SK-N-SH (cell line): ENCODE measurements around the gene GPR137. TPM values are rescaled to one million over a fixed set of nuclear protein-coding genes. Genes with fewer than 3 reads are reported as not detected.
A peak's percentile ranks its signal among the peaks of the same experiment; 100 is the strongest.

Source experiments
- CTCF ChIA-PET: fragments of 300-600, 350-600 bp; formaldehyde crosslinking; extraction: SDS; loops from one replicate; lab custom pipeline; 2021; lab: Yijun Ruan, JAX
- POLR2A ChIA-PET: fragments of 350-600 bp; sonication (Branson Sonifier 250); formaldehyde crosslinking; extraction: SDS; loops from one replicate; lab custom pipeline; 2020; ENCODE audit warnings: antibody characterized with exemption, inconsistent platforms; lab: Yijun Ruan, JAX
- DNase-seq: peaks from one replicate; pipeline ENCODE4 v3.0.0; 2012
- H2AFZ ChIP-seq: fragments of 200-600 bp; sonication (generic); 2 replicates; pipeline ENCODE4 v1.8.1; 2016; ENCODE audit warnings: antibody characterized with exemption, mild to moderate bottlenecking, low read depth
- H3F3A ChIP-seq: fragments of 200-600 bp; sonication (generic); replicated peaks from 2 replicates; pipeline ENCODE3; 2016; ENCODE audit warnings: antibody characterized with exemption, mild to moderate bottlenecking; ENCODE audit not compliant: insufficient read depth
- H3K27ac ChIP-seq, 2 experiments: fragments of 200-500 bp in 1 of 2; fragments of 200-600 bp in 1 of 2; sonication (Bioruptor generic) in 1 of 2; sonication (generic), shearing (Covaris generic) in 1 of 2; 2 replicates each; pipeline versions ENCODE4 v1.5.1 to v1.6.1; 2014 to 2016; ENCODE audit warnings: low read depth in 2 of 2, inconsistent platforms in 1 of 2, low read length in 1 of 2, mild to moderate bottlenecking in 1 of 2, mixed read lengths in 1 of 2
- H3K27me3 ChIP-seq: fragments of 200-600 bp; sonication (generic), shearing (Covaris generic); 2 replicates; pipeline ENCODE4 v1.6.1; 2016; ENCODE audit warnings: mixed run types; ENCODE audit not compliant: insufficient read depth
- H3K36me3 ChIP-seq, 2 experiments: fragments of 200-500 bp in 1 of 2; fragments of 200-600 bp in 1 of 2; sonication (Bioruptor generic) in 1 of 2; sonication (generic) in 1 of 2; replicated peaks in 1 of 2; 2 replicates each; pipeline versions ENCODE3 to v1.5.1; 2014 to 2016; ENCODE audit warnings: low read length in 1 of 2, mild to moderate bottlenecking in 1 of 2; ENCODE audit not compliant: insufficient read depth in 2 of 2, control insufficient read depth in 1 of 2
- H3K4me1 ChIP-seq, 2 experiments: fragments of 200-500 bp in 1 of 2; fragments of 200-600 bp in 1 of 2; sonication (Bioruptor generic) in 1 of 2; sonication (generic), shearing (Covaris generic) in 1 of 2; 2 replicates each; pipeline versions ENCODE4 v1.5.1 to v1.6.1; 2014 to 2016; ENCODE audit warnings: low read depth in 1 of 2, low read length in 1 of 2, mixed run types in 1 of 2; ENCODE audit not compliant: insufficient read depth in 2 of 2, control insufficient read depth in 1 of 2
- H3K4me2 ChIP-seq: fragments of 200-600 bp; sonication (generic), shearing (Covaris generic); 2 replicates; pipeline ENCODE4 v1.6.1; 2017; ENCODE audit warnings: mixed run types
- H3K4me3 ChIP-seq, 2 experiments: fragments of 200-500 bp in 1 of 2; fragments of 200-600 bp in 1 of 2; sonication (Bioruptor generic) in 1 of 2; sonication (generic), shearing (Covaris generic) in 1 of 2; 2 replicates each; pipeline versions ENCODE4 v1.5.1 to v1.8.1; 2014 to 2016; ENCODE audit warnings: low read depth in 2 of 2, inconsistent platforms in 1 of 2, low read length in 1 of 2, mild to moderate bottlenecking in 1 of 2, mixed read lengths in 1 of 2, moderate library complexity in 1 of 2
- H3K79me2 ChIP-seq: fragments of 200-600 bp; sonication (generic); 2 replicates; pipeline ENCODE4 v1.8.1; 2017; ENCODE audit warnings: mild to moderate bottlenecking; ENCODE audit not compliant: insufficient read depth
- H3K9ac ChIP-seq: fragments of 200-600 bp; sonication (generic); 2 replicates; pipeline ENCODE4 v1.6.1; 2017; ENCODE audit warnings: mixed run types
- H3K9me2 ChIP-seq: fragments of 200-600 bp; sonication (generic); 2 replicates; pipeline ENCODE4 v1.6.1; 2017; ENCODE audit warnings: mixed run types
- H3K9me3 ChIP-seq: fragments of 200-600 bp; sonication (generic); 2 replicates; pipeline ENCODE4 v1.6.1; 2017; ENCODE audit warnings: mixed run types, mild to moderate bottlenecking, moderate library complexity
- H4K20me1 ChIP-seq: fragments of 200-600 bp; sonication (generic); 2 replicates; pipeline ENCODE4 v1.6.1; 2017; ENCODE audit warnings: mild to moderate bottlenecking, mixed run types; ENCODE audit not compliant: insufficient read depth
- CTCF ChIP-seq: fragments of 200-600 bp; sonication (generic); IDR thresholded peaks from 2 replicates; pipeline ENCODE4 v1.6.1; 2017; ENCODE audit warnings: antibody characterized with exemption, mild to moderate bottlenecking, moderate library complexity
- ELF1 ChIP-seq: IDR thresholded peaks from 2 replicates; pipeline ENCODE4 v1.4.0; 2012
- EP300 ChIP-seq, 2 experiments: IDR thresholded peaks; 2 replicates each; pipeline versions ENCODE4 v1.4.0 to v1.6.1; 2012; ENCODE audit warnings: borderline replicate concordance in 1 of 2, low read depth in 1 of 2, low read length in 1 of 2
- FOSL2 ChIP-seq: IDR thresholded peaks from 2 replicates; pipeline ENCODE4 v1.4.0; 2012; ENCODE audit warnings: low read depth, mild to moderate bottlenecking, moderate library complexity, borderline replicate concordance
- FOXJ3 ChIP-seq: sonication (generic); formaldehyde crosslinking; IDR thresholded peaks from 2 replicates; pipeline ENCODE4 v1.5.1; 2020; ENCODE audit warnings: mild to moderate bottlenecking, missing genetic modification reagents
- FOXM1 ChIP-seq: IDR thresholded peaks from 2 replicates; pipeline ENCODE4 v1.4.0; 2012; ENCODE audit warnings: low read depth, mild to moderate bottlenecking
- JUND ChIP-seq: IDR thresholded peaks from 2 replicates; pipeline ENCODE4 v1.4.0; 2012
- MAX ChIP-seq: IDR thresholded peaks from 2 replicates; pipeline ENCODE4 v1.4.0; 2012; ENCODE audit warnings: low read depth
- MXI1 ChIP-seq: IDR thresholded peaks from 2 replicates; pipeline ENCODE4 v1.6.1; 2012; ENCODE audit warnings: mild to moderate bottlenecking, low read depth, low read length, improper control_type of control experiment
- NFIC ChIP-seq: IDR thresholded peaks from 2 replicates; pipeline ENCODE4 v1.4.0; 2012; ENCODE audit warnings: borderline replicate concordance
- NRF1 ChIP-seq: IDR thresholded peaks from 2 replicates; pipeline ENCODE4 v1.6.1; 2012; ENCODE audit warnings: low read depth, mild to moderate bottlenecking, low read length
- POLR2AphosphoS5 ChIP-seq: IDR thresholded peaks from 2 replicates; pipeline ENCODE4 v1.6.1; 2012; ENCODE audit warnings: low read depth, low read length
- RAD21 ChIP-seq: IDR thresholded peaks from 2 replicates; pipeline ENCODE4 v1.6.1; 2012; ENCODE audit warnings: mild to moderate bottlenecking, low read length
- RFX5 ChIP-seq: IDR thresholded peaks from 2 replicates; pipeline ENCODE4 v1.6.1; 2012; ENCODE audit warnings: mild to moderate bottlenecking, improper control_type of control experiment, low read length
- SMC3 ChIP-seq: IDR thresholded peaks from 2 replicates; pipeline ENCODE4 v1.6.1; 2012; ENCODE audit warnings: low read depth, low read length, improper control_type of control experiment
- TAF1 ChIP-seq: IDR thresholded peaks from 2 replicates; pipeline ENCODE4 v1.6.1; 2012; ENCODE audit warnings: low read depth, mild to moderate bottlenecking, low read length, moderate library complexity, borderline replicate concordance
- USF1 ChIP-seq: IDR thresholded peaks from 2 replicates; pipeline ENCODE4 v1.4.0; 2012; ENCODE audit warnings: low read depth, borderline replicate concordance
- USF2 ChIP-seq: fragments of 150-350 bp; IDR thresholded peaks from 2 replicates; pipeline ENCODE4 v1.6.1; 2017; ENCODE audit warnings: antibody characterized with exemption, low read length, low read depth, borderline replicate concordance
- YY1 ChIP-seq: IDR thresholded peaks from 2 replicates; pipeline ENCODE4 v1.4.0; 2012; ENCODE audit warnings: low read depth, mild to moderate bottlenecking
- WGBS: methylation state at CpG from one replicate; pipeline ENCODE4 v1.1.6; 2017; ENCODE audit warnings: low lambda C conversion rate; 5-methylcytosine and 5-hydroxymethylcytosine counted together
- polyA plus RNA-seq, 3 experiments: library from polyadenylated mRNA; depleted of rRNA; stranded (reverse); fragments of >200 nt; gene quantifications; 2 replicates each; pipeline ENCODE4 v1.2.3, GENCODE V29; 2012
- TF ChIP-seq, protein P1 (sequence below): fragments of 150-350 bp; IDR thresholded peaks from 2 replicates; pipeline ENCODE4 v1.6.1; 2016; ENCODE audit warnings: mild to moderate bottlenecking, low read depth, low read length

GPR137 gene
- polyA plus RNA-seq, 1 of the 3 experiments (the other 2 are of a cell fraction), result 29.9 TPM

DNA sequence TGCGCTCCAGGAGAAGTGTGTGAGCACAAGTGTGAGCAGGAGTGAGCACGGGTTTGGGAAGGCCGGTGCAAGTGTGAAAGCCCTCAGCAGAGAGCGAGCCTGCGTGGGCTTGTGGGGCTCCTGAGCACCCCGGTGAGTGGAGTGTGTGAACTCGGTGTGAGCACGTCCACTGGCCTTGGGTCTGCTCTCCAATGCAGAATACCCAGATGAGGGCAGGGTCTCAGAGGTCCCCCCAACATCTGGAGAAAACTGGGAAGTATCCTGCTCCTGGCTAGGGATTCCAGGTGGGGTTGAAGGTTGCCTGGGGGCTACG, 20.9 kb downstream of the GPR137 start:
- no peaks in the 10 kb centered on the region for H3K9me2 ChIP-seq
- H3K4me3 ChIP-seq, result peak overlapping the region; percentile 65 to 78
- H3K4me2 ChIP-seq, result peak overlapping the region; percentile 99
- peak overlapping the region in 1 of 2 experiments; percentile 62; a peak in 1 of 4 replicates for H3K27ac ChIP-seq
- peak overlapping the region; percentile 84; the same call in 1 of the 2 replicates for H2AFZ ChIP-seq
- peaks cover 34% of the 10 kb centered on the region; the same call in 1 of the 2 replicates for H3K79me2 ChIP-seq
- 26% methylated on average over 8 of the region's 9 CpGs for WGBS
- H3K27me3 ChIP-seq, result no peaks in the 10 kb centered on the region
- ChIA-PET POLR2A (interaction anchor here (1.6 kb wide), 1 partner anchor 11 kb away, joined by 9 read pairs; the partner anchor contains the start of gene PRDX5), CTCF (interaction anchor here (1.0 to 6.7 kb wide), 3 partner anchors 11 to 24 kb away, joined by 3 to 196 read pairs (median 27); partner anchors contain the start of genes BAD, GPR137, KCNK4 and PRDX5)
- no peaks in the 10 kb centered on the region for H4K20me1 ChIP-seq
- no peaks in the 10 kb centered on the region for H3K9me3 ChIP-seq
- TF ChIP-seq RAD21 (no peak), RFX5 (no peak), MXI1 (no peak), YY1 (no peak), EP300 (IDR thresholded peaks at IDR 0.05; ENCODE audit: borderline replicate concordance in 1 of 2, low read depth in 1 of 2, low read length in 1 of 2) (no peak), ELF1 (no peak), CTCF (no peak), FOSL2 (no peak), MAX (no peak), FOXJ3 (no peak)
- TF ChIP-seq, protein P1, sequence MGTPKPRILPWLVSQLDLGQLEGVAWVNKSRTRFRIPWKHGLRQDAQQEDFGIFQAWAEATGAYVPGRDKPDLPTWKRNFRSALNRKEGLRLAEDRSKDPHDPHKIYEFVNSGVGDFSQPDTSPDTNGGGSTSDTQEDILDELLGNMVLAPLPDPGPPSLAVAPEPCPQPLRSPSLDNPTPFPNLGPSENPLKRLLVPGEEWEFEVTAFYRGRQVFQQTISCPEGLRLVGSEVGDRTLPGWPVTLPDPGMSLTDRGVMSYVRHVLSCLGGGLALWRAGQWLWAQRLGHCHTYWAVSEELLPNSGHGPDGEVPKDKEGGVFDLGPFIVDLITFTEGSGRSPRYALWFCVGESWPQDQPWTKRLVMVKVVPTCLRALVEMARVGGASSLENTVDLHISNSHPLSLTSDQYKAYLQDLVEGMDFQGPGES, result no peak
- peak overlapping the region; percentile 65 for H3K9ac ChIP-seq
- H3K36me3 ChIP-seq, result peaks cover 0 to 2% of the 10 kb centered on the region in 2 experiments
- peaks cover 5 to 18% of the 10 kb centered on the region in 2 experiments; a peak in 2 of 4 replicates for H3K4me1 ChIP-seq
- DNase-seq, result no peak
- peaks cover 12% of the 10 kb centered on the region for H3F3A ChIP-seq

DNA sequence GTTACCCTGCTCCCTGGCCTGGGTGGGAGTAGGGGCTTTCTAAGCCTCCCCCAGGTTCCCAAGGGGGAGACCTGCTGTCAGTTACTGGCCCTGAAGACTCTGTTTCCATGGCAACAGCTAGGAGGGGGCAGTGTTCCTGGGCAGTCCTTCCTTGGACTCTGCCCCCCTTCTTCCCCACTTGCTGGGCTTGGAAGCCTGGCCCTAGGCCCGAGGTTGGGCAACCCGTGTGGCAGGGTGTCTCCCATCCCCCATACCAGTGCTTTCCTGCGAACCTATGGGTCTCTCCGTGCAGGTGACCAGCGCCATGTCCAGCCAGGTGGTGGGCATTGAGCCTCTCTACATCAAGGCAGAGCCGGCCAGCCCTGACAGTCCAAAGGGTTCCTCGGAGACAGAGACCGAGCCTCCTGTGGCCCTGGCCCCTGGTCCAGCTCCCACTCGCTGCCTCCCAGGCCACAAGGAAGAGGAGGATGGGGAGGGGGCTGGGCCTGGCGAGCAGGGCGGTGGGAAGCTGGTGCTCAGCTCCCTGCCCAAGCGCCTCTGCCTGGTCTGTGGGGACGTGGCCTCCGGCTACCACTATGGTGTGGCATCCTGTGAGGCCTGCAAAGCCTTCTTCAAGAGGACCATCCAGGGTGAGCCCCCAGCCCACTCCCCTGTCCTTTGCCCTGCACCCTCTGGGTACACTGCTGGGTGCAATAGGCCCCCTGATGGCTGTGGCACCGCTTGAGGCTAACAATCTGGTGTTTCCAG, 21.4 kb downstream of the GPR137 start:
- ChIA-PET CTCF (interaction anchor here (1.0 to 6.7 kb wide), 3 partner anchors 10 to 24 kb away, joined by 3 to 196 read pairs (median 27); partner anchors contain the start of genes BAD, GPR137, KCNK4 and PRDX5), POLR2A (interaction anchor here (1.6 kb wide), 1 partner anchor 11 kb away, joined by 9 read pairs; the partner anchor contains the start of gene PRDX5)
- no peaks in the 10 kb centered on the region for H3K27me3 ChIP-seq
- no peaks in the 10 kb centered on the region for H3K9me2 ChIP-seq
- DNase-seq, result no peak
- H3K4me1 ChIP-seq, result peaks cover 5 to 18% of the 10 kb centered on the region in 2 experiments; a peak in 2 of 4 replicates
- H3K36me3 ChIP-seq, result peaks cover 0 to 2% of the 10 kb centered on the region in 2 experiments
- peak overlapping the region; percentile 65; the same call in 1 of the 2 replicates for H3K9ac ChIP-seq
- no peaks in the 10 kb centered on the region for H4K20me1 ChIP-seq
- H3K4me2 ChIP-seq, result peak overlapping the region; percentile 99
- H3F3A ChIP-seq, result peaks cover 12% of the 10 kb centered on the region
- H3K79me2 ChIP-seq, result peaks cover 34% of the 10 kb centered on the region; the same call in 1 of the 2 replicates
- H3K4me3 ChIP-seq, result peak overlapping the region; percentile 65 to 78
- WGBS, result 70% methylated on average over 9 of the region's 15 CpGs
- H3K27ac ChIP-seq, result no peak overlapping the region; a peak in 1 of 4 replicates
- no peaks in the 10 kb centered on the region for H3K9me3 ChIP-seq
- H2AFZ ChIP-seq, result no peak overlapping the region
- no peak for TF ChIP-seq POLR2AphosphoS5
- TF ChIP-seq NFIC, result no peak
- TF ChIP-seq NRF1, result no peak
- TF ChIP-seq MAX, result no peak
- TF ChIP-seq FOSL2, result no peak
- no peak for TF ChIP-seq EP300 (IDR thresholded peaks at IDR 0.05; ENCODE audit: borderline replicate concordance in 1 of 2, low read depth in 1 of 2, low read length in 1 of 2)
- TF ChIP-seq USF2, result no peak
- no peak for TF ChIP-seq SMC3
- TF ChIP-seq TAF1, result no peak
- no peak for TF ChIP-seq USF1
- TF ChIP-seq FOXM1, result no peak
- no peak for TF ChIP-seq RAD21
- no peak for TF ChIP-seq JUND
